Activated CD4-positive, alpha-beta T cell treated with anti-CD3 and anti-CD28 coated beads for 48 hours (primary cell): ENCODE results near the gene ATP6V1B1.
"Not testable (repeated sequence)": the region's sequence is repeated elsewhere in the genome, so short reads cannot be mapped to it uniquely, and the experiment has no call there.

ENCODE experiments used
- DNase-seq: peaks from one replicate; pipeline ENCODE4 v3.0.0-alpha.2; 2020

The ATP6V1B1 gene

DNA sequence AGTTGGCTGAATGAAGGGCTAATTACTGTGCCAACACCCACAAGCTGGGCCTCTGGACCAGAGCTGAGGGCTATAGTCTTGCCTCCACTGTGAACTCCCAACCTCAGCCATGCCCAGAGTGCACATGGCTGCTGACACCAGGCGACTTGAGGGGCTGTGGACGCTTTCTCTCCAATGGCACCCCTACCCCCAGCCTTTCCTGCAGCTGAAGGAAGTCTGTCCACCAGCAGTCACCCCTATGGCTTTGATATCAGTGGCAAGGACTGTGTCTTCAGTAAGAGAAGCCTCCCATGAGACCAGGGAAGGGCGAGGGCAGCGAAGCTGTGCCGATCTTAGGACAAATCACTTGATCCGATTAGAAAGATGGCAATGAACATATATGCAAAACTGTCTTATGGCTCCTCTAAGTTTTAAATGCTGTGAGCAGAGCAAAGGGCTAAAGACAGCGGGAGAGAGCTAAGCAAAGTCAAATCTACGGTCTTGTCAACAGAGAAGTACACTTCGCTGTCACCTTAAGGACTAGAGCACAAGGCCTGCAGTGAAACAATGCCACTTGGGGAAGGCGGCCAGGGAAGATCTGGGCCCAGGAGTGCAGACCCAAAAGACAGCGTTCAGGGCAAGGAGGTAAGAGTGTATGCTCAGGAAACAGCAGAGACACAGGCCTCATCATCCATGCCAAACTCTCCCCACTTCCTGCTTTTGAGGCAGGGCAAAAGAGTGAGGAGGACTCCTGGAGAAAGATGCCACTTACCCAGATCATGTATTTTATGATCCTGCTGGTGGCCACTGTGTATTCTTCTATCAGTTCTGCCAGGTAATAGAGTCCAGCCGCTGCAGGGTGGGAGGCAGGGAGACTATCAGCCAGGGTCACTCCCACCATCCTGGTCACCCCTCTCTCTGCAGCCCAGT, 57.5 kb downstream of the ATP6V1B1 start:
- DNase-seq, result no peak

- DNase-seq, result peak; percentile 74
Measured at GRCh38 chr2:70994009-70994698, 58.5 kb downstream of the ATP6V1B1 start.

DNA sequence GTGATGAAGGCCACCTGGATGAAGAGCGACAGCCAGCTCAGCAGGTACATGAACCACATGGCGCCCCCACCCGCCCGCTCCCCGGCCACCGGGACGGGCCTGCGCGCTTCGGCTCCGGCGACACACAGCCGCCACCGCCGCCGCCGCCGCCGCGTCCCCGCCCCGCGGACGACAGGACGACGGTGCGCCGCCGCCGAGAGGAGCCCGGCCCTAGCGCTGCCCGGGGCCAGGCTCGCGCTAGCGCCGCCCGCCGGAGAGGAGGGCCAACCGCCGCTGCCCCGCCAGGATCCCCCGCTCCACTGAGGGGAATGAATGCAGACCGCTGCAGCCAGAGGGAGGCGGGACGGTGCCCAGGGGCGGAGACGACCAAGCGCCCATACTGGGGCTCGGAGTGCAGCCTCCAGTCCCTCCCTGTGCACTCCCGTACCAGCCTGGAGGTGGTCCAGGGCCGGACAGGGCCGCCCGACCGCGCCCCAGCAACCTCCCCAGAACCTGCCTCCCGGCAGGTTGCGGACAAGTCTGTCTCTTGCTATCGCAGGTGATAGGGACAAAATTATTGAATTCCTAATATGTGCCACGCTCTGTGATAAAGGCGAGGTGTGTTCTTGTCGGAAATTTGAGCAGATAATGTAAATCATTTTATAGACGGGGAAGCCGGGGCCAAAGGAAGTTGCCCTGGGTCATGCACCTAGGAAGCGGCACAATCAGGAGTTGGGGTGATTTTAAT, 59.2 kb downstream of the ATP6V1B1 start, which contains the start of gene TEX261:
Gene TEX261, minus strand, starts transcription at position 175 of the 727 bp plus-strand sequence. Its CDS starts 116 bp downstream, at position 59.
- DNase-seq, result peak; percentile 94

GRCh38 chr2:70995426-70995729, 59.7 kb downstream of the ATP6V1B1 start:
- DNase-seq, result peak; percentile 68

GRCh38 chr2:70998885-70999284, 63.2 kb downstream of the ATP6V1B1 start:
- not testable (repeated sequence) for DNase-seq

- DNase-seq, result no peak
Measured at GRCh38 chr2:70999362-70999761, 63.7 kb downstream of the ATP6V1B1 start.

DNA sequence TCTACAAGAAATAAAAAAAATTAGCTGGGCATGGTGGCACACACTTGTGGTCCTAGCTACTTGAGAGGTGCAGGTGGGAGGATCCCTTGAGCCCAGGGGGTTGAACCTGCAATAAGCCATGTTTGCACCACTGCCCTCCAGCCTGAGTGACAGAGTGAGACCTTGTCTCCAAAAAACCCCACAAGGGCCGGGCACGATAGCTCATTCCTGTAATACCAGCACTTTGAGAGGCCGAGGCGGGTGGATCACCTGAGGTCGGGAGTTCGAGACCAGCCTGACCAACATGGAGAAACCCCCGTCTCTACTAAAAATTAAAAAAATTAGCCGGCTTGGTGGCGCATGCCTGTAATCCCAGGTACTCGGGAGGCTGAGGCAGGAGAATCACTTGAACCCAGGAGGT, 64.2 kb downstream of the ATP6V1B1 start:
- DNase-seq, result not testable (repeated sequence)

GRCh38 chr2:71000780-71001591, 65.3 kb downstream of the ATP6V1B1 start:
- peak; percentile 87 for DNase-seq

GRCh38 chr2:71001592-71001927, 65.9 kb downstream of the ATP6V1B1 start:
- no peak for DNase-seq

- no peak for DNase-seq
Measured at GRCh38 chr2:71001981-71002570, 66.4 kb downstream of the ATP6V1B1 start.

DNA sequence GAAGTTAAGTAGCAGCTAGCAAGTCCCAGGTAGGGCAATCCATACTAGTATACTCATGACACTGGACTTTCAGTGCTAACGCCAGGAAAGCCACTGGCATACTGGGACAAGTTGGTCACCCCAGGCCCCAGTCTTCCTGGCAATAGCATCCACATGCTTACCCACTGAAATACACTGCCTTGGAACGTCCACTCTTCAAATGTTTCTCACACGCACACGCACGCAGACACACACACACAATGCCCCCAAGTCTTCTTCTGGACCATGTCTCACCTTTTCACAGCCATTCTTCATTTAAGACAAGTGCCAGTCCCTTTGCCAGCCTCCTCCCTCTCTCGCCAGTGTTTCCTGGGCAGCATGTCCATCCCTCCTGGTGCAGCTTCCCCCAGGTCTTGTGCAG, 67.7 kb downstream of the ATP6V1B1 start:
- DNase-seq, result no peak

DNA sequence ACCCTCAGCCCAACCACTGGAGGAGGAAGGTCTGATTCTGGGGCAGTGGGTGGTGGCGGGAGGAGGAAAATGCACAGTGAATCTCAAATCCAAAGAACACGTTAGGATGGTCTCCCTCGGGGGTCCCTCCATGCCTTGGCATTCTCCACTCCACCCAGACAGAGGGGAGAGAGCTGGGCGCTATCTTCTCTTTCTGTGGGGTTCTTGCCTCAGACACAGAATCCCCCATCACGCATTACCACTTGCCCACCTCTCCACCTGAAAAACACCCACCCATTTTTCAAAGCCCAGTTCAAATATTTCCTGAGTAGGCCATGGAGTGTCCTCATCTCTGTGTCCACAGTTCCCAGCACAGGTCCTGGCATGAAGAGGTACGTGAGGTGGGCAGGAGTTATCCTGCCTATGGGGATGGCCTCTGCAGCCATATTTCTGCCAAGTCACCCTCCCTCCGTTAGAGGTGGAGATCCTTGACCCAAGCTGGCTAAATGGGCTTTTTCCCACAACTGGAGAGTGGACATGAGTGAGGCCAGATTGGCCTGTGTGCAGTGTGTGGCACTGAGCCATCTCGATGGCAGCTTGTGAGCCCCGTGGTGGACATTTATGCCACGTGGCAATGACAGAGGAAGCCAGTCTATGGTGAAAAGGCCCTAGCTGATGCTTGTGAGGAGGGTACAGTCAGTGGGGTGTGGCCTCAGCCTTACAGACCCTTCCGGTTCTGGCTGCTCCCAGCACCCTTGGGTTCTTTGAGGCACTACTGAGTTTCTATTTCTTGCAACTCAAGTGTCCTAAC, 68.5 kb downstream of the ATP6V1B1 start:
- no peak for DNase-seq

DNA sequence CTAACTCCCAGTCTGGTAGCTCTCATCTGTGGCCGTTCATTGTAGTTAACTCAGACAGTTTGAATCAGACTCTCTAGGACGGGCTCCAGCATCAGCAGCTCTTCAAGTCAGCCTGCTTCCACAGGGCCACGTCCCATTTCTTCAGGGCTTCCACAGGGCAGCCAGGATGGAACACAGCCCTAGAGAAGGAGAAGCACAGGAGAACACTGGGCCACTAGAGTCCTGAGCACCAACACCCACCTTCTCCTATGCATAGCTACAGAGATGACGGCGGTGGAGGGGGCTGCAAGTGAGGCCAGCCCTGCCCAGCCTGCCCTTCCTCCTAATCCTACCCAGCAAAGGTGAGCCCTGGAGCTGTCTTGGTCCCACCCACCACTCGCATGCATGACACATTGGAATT, 69.2 kb downstream of the ATP6V1B1 start:
- DNase-seq, result no peak

DNA sequence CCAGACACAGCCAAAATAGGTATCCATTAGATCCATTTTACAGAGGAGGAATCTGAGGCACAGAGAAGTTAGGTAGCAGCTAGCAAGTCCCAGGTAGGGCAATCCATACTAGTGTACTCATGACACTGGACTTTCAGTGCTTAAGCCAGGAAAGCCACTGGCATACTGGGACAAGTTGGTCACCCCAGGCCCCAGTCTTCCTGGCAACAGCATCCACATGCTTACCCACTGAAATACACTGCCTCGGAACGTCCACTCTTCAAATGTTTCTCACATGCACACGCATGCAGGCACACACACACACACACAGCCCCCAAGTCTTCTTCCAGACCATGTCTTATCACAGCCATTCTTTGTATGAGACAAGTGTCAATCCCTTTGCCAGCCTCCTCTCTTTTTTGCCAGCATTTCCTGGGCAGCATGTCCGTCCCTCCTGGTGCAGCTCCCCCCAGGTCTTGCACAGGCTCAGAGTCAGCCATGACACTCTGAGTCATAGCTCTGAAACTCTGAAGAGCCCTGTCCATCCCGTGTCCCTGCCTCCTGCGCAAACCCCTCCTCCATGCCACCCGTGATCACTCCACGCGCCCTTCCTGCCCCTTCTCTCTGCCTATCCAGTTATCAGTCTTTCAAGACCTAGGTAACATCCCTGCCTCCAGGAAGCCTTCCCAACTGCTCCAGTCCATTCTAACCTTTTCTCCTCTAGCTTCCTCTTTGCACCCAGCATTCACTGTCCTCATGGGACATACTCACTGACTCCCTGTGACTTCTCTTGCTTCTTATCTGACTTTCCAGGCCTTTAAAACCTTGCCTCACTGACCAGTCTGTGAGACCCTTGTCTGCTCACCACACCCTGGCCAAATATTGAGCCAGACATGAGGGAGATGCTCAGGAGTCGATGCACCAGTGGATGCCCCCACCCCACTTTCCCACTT, 69.8 kb downstream of the ATP6V1B1 start:
- no peak for DNase-seq

DNA sequence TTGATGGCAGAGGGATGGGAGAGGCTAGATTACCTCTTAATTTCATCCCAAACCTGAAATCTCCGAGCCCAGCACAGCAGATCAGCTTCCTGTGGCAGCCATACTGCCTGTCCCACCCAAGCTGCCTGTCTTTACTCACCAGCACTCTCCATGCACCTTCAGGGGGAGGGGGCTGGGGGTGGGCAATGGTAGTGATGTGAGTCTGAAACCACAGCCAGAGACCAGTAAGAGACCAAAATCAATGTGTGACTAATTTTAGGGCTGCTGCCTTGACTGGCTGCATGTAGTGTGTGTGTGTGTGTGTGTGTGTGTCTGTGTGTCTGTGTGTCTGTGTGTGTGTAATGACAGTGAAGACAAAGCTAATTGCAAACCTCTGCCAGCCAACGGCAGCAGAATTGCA, 70.6 kb downstream of the ATP6V1B1 start:
- no peak for DNase-seq

- DNase-seq, result no peak
Measured at GRCh38 chr2:71006955-71007799, 71.5 kb downstream of the ATP6V1B1 start.

- DNase-seq, result no peak
Measured at GRCh38 chr2:71008342-71008741, 72.6 kb downstream of the ATP6V1B1 start.

DNA sequence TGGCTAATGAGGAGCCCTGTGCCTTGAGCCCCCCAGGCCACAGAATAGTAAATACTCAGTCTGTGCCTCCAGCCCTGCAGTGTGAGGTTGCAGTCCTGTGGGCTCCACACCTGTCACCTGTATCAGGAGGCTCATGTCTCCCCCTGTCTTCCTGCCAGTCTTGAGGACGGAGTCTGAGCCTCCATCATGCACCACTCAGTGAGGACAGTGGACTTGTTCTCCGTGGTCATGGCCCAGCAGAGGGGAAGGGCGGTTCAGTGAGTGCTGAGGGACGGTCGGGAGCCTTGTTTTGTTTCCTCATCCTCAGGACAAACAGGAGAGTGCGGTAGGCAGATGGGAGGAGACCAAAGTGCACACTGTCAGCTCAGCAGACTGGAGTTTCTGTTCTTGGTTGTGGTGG, 76.1 kb downstream of the ATP6V1B1 start:
- not testable (repeated sequence) for DNase-seq
